ENCODE data around the gene FBXO24.

DNA sequence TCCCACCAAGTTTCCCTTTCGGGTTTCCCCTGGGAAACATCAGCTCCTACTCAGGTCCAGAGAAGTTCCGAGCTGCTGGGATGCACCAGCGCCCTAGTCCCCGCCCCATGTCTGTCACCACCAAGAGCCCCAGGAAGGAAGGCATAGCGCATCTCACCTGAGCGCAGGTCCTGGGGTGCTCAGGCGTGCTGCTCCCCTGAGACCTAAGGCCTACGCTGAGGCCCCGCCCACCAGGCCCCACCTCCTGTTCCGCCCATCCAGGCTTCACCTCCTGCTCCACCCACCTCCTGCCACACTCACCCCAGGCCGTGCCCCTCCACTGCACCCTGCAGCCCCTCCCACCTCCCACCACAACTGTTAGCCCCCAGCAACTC, 56.4 kb downstream of the FBXO24 start:
- TF ChIP-seq POLR2AphosphoS5 (IDR thresholded peaks at IDR 0.05), result no peak
- TF ChIP-seq, protein P1, sequence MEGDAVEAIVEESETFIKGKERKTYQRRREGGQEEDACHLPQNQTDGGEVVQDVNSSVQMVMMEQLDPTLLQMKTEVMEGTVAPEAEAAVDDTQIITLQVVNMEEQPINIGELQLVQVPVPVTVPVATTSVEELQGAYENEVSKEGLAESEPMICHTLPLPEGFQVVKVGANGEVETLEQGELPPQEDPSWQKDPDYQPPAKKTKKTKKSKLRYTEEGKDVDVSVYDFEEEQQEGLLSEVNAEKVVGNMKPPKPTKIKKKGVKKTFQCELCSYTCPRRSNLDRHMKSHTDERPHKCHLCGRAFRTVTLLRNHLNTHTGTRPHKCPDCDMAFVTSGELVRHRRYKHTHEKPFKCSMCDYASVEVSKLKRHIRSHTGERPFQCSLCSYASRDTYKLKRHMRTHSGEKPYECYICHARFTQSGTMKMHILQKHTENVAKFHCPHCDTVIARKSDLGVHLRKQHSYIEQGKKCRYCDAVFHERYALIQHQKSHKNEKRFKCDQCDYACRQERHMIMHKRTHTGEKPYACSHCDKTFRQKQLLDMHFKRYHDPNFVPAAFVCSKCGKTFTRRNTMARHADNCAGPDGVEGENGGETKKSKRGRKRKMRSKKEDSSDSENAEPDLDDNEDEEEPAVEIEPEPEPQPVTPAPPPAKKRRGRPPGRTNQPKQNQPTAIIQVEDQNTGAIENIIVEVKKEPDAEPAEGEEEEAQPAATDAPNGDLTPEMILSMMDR (IDR thresholded peaks at IDR 0.05), result no peak

Data from gastroesophageal sphincter (tissue), 3 donors.